ENCODE data around the gene MAP4K2.

DNA sequence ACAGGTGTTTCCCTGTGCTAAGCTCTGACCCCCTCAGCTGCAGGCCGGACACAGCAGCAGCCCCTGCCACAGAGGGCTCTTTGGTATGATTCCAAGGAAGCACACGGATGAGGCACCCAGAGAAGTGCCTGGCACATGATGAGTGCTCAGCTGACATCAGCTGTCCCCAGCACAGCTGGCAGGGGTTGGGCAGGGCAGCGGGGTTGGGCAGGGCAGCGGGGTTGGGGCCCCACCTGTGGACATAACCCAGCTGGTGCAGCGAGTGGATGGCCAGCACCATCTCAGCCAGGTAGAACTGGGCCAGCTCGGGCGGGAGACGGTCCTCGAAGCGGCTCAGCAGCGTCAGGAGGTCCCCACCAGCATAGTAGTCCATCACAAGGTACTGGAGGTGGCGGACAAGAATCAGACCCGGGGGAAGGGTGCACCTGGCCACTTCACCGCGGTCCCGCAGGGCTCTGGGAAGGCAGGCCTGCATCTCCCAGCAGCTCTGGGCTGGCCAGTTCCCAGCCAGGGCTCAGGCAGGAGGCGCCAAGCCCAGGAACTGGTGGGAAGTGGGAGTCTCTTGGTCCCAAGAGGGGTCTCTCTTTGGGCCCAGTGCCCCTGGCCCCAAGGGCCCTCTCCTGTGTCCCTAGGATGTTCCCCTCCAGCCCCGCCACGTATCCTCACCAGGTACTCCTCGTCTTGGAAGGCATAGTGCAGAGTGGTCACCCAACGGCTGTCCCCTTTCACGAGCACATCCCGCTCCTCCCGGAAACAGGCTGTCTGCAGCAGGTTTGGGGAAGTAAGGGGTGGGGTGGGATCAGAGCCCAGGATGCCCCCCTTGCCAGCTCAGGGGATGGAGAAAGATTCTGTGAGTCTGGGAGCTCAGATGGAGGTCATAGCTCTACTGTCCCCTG lies 37.1 kb upstream of the MAP4K2 start:
- TF ChIP-seq, protein P1, sequence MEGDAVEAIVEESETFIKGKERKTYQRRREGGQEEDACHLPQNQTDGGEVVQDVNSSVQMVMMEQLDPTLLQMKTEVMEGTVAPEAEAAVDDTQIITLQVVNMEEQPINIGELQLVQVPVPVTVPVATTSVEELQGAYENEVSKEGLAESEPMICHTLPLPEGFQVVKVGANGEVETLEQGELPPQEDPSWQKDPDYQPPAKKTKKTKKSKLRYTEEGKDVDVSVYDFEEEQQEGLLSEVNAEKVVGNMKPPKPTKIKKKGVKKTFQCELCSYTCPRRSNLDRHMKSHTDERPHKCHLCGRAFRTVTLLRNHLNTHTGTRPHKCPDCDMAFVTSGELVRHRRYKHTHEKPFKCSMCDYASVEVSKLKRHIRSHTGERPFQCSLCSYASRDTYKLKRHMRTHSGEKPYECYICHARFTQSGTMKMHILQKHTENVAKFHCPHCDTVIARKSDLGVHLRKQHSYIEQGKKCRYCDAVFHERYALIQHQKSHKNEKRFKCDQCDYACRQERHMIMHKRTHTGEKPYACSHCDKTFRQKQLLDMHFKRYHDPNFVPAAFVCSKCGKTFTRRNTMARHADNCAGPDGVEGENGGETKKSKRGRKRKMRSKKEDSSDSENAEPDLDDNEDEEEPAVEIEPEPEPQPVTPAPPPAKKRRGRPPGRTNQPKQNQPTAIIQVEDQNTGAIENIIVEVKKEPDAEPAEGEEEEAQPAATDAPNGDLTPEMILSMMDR (conservative IDR thresholded peaks at IDR 0.05), result no peak
- no peak for TF ChIP-seq EZH2 (IDR thresholded peaks at IDR 0.05; ENCODE audit: low read depth)
